HepG2 (cell line): ENCODE measurements around the gene ITGB3. TPM values are rescaled to one million over a fixed set of nuclear protein-coding genes. Genes with fewer than 3 reads are reported as not detected.

ENCODE experiments used
- ARNT ChIP-seq: fragments of 450-650 bp; IDR thresholded peaks from 2 replicates; pipeline ENCODE4 v1.6.1; 2017
- EHMT2 ChIP-seq: fragments of 200-600 bp; sonication (generic); IDR thresholded peaks from 2 replicates; pipeline ENCODE4 v1.7.0; 2017; ENCODE audit warnings: antibody characterized with exemption, low read depth, low read length, borderline replicate concordance
- FOXK1 ChIP-seq: sonication (generic); formaldehyde crosslinking; IDR thresholded peaks from 2 replicates; pipeline ENCODE4 v1.4.0; 2020; ENCODE audit warnings: low read depth, missing genetic modification reagents, borderline replicate concordance
- GATAD2A ChIP-seq: IDR thresholded peaks from 2 replicates; pipeline ENCODE4 v1.6.1; 2016
- IKZF4 ChIP-seq: sonication (generic); formaldehyde crosslinking; IDR thresholded peaks from 2 replicates; pipeline ENCODE4 v1.5.1; 2020; ENCODE audit warnings: borderline replicate concordance, mild to moderate bottlenecking, low read depth, missing genetic modification reagents; ENCODE audit errors: not compliant biosample characterization
- JUNB ChIP-seq: sonication (generic); formaldehyde crosslinking; IDR thresholded peaks from 2 replicates; pipeline ENCODE4 v1.8.0; 2022; ENCODE audit warnings: missing genetic modification reagents, mild to moderate bottlenecking, borderline replicate concordance
- KDM4B ChIP-seq: sonication (generic); formaldehyde crosslinking; IDR thresholded peaks from 2 replicates; pipeline ENCODE4 v1.4.0; 2020; ENCODE audit warnings: missing genetic modification reagents
- KLF6 ChIP-seq: IDR thresholded peaks from 2 replicates; pipeline ENCODE4 v1.8.0; 2016; ENCODE audit warnings: missing biosample characterization, missing genetic modification reagents
- MXD4 ChIP-seq: IDR thresholded peaks from 2 replicates; pipeline ENCODE4 v1.6.1; 2016; ENCODE audit warnings: mild to moderate bottlenecking, missing biosample characterization, missing genetic modification reagents
- PHF20 ChIP-seq: sonication (generic); formaldehyde crosslinking; IDR thresholded peaks from 2 replicates; pipeline ENCODE4 v1.5.0; 2020; ENCODE audit warnings: mild to moderate bottlenecking, missing genetic modification reagents
- PLRG1 ChIP-seq: fragments of 450-650 bp; conservative IDR thresholded peaks from 2 replicates; pipeline ENCODE4 v1.6.1; 2016
- RCOR2 ChIP-seq: IDR thresholded peaks from 2 replicates; pipeline ENCODE4 v1.6.1; 2016; ENCODE audit warnings: missing biosample characterization, missing genetic modification reagents
- TAF15 ChIP-seq: fragments of 200-400 bp; formaldehyde crosslinking; IDR thresholded peaks from one replicate; pipeline ENCODE4 v1.6.1; 2018; ENCODE audit warnings: mild to moderate bottlenecking, low read depth, low read length; ENCODE audit not compliant: poor library complexity, severe bottlenecking
- ZNF274 ChIP-seq: sonication (generic); formaldehyde crosslinking; IDR thresholded peaks from 2 replicates; pipeline ENCODE4 v1.5.1; 2020; ENCODE audit warnings: mild to moderate bottlenecking, missing genetic modification reagents
- ZNF441 ChIP-seq: sonication (generic); formaldehyde crosslinking; IDR thresholded peaks from 2 replicates; pipeline ENCODE4 v1.7.0; 2021; ENCODE audit warnings: missing genetic modification reagents, borderline replicate concordance
- ZNF550 ChIP-seq: sonication (generic); formaldehyde crosslinking; IDR thresholded peaks from 2 replicates; pipeline ENCODE4 v1.4.0; 2020; ENCODE audit warnings: mild to moderate bottlenecking, missing genetic modification reagents, borderline replicate concordance
- ZNF777 ChIP-seq: sonication (generic); formaldehyde crosslinking; IDR thresholded peaks from 2 replicates; pipeline ENCODE4 v1.4.0; 2020; ENCODE audit warnings: missing genetic modification reagents
- ZNF879 ChIP-seq: sonication (generic); formaldehyde crosslinking; IDR thresholded peaks from 2 replicates; pipeline ENCODE4 v1.8.1; 2023; ENCODE audit warnings: missing genetic modification reagents
- polyA plus RNA-seq, 8 experiments: library from polyadenylated mRNA; depleted of rRNA in 3 of 8; stranded (reverse) in 7 of 8; unstranded in 1 of 8; fragments of >200 nt; fragmentation: Illumina TruSeq in 4 of 8; extraction: Trizol in 4 of 8; gene quantifications; 2 replicates each; pipeline versions ENCODE4 v1.2.1 to v1.2.3, GENCODE V29; 2011 to 2016; ENCODE audit warnings: low read depth in 4 of 8, missing spikeins in 1 of 8, mixed read lengths in 1 of 8; ENCODE audit not compliant: insufficient read depth in 1 of 8
- total RNA-seq, 5 experiments: library from RNA; depleted of rRNA; stranded (reverse); fragments of >200 nt; fragmentation: Illumina TruSeq; extraction: Trizol; gene quantifications; 2 replicates each; pipeline ENCODE4 v1.2.3, GENCODE V29; 2016; ENCODE audit warnings: low read depth in 1 of 5
- TF ChIP-seq, protein P1 (sequence below): sonication (generic); formaldehyde crosslinking; conservative IDR thresholded peaks from 2 replicates; pipeline ENCODE4 v1.4.0; 2020; ENCODE audit warnings: missing genetic modification reagents
- TF ChIP-seq, protein P2 (sequence below): sonication (generic); formaldehyde crosslinking; IDR thresholded peaks from 2 replicates; pipeline ENCODE4 v1.4.0; 2020; ENCODE audit warnings: missing genetic modification reagents
- TF ChIP-seq, protein P3 (sequence below): IDR thresholded peaks from 2 replicates; pipeline ENCODE4 v1.6.1; 2018; ENCODE audit warnings: missing genetic modification reagents

Gene ITGB3
- total and polyA plus RNA-seq, 2 of the 13 experiments (the other 11 are each of a cell fraction or from before 2014, with no cell fraction given) = 0.09 to 0.31 TPM

DNA sequence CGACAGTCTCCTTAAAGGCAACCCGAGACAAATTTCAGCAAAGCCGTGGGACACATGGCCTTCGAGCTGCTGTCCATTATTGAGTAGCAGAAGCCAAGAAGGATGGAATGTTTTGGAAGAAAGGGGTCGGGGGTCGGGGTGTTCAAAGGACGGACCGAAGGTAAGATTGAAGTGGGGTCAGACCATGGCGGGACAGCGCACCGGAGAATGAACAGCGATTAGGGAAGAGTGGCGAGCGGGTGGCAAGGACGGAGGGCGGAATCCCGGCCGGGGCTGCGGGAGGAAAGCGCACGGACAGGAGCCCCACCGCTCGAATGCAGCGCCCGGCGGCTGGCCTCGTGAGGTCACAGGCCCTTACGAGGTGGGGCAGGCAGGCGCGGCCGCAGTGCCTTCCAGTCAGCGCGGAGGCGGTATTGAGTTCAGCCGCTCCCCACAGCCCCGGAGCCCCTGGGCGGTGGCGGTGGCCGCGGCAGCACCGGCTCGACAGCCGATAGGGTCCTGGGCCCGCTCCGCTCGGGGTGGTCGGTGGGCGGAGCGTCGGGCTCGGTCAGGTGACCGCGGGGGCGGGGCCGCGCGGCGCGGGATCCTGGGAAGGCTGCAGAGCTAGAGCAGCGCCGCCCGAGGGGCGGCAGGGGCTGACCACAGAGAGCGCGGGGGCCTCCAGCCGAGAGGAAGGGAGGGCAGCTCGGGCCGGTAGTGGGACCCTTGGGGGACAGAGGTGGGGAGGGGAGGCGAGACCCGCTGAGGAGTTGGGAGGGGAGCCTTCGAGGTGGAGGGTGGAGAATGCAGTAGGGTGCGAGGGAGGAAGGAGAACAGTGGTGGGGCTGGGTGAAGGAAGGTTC, 70.0 kb downstream of the ITGB3 start, which contains the start of gene EFCAB13 (continued):
- TF ChIP-seq, protein P1, sequence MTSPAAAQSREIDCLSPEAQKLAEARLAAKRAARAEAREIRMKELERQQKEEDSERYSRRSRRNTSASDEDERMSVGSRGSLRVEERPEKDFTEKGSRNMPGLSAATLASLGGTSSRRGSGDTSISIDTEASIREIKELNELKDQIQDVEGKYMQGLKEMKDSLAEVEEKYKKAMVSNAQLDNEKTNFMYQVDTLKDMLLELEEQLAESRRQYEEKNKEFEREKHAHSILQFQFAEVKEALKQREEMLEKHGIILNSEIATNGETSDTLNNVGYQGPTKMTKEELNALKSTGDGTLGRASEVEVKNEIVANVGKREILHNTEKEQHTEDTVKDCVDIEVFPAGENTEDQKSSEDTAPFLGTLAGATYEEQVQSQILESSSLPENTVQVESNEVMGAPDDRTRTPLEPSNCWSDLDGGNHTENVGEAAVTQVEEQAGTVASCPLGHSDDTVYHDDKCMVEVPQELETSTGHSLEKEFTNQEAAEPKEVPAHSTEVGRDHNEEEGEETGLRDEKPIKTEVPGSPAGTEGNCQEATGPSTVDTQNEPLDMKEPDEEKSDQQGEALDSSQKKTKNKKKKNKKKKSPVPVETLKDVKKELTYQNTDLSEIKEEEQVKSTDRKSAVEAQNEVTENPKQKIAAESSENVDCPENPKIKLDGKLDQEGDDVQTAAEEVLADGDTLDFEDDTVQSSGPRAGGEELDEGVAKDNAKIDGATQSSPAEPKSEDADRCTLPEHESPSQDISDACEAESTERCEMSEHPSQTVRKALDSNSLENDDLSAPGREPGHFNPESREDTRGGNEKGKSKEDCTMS (CRISPR knock-in tag) = no peak
- TF ChIP-seq, protein P2, sequence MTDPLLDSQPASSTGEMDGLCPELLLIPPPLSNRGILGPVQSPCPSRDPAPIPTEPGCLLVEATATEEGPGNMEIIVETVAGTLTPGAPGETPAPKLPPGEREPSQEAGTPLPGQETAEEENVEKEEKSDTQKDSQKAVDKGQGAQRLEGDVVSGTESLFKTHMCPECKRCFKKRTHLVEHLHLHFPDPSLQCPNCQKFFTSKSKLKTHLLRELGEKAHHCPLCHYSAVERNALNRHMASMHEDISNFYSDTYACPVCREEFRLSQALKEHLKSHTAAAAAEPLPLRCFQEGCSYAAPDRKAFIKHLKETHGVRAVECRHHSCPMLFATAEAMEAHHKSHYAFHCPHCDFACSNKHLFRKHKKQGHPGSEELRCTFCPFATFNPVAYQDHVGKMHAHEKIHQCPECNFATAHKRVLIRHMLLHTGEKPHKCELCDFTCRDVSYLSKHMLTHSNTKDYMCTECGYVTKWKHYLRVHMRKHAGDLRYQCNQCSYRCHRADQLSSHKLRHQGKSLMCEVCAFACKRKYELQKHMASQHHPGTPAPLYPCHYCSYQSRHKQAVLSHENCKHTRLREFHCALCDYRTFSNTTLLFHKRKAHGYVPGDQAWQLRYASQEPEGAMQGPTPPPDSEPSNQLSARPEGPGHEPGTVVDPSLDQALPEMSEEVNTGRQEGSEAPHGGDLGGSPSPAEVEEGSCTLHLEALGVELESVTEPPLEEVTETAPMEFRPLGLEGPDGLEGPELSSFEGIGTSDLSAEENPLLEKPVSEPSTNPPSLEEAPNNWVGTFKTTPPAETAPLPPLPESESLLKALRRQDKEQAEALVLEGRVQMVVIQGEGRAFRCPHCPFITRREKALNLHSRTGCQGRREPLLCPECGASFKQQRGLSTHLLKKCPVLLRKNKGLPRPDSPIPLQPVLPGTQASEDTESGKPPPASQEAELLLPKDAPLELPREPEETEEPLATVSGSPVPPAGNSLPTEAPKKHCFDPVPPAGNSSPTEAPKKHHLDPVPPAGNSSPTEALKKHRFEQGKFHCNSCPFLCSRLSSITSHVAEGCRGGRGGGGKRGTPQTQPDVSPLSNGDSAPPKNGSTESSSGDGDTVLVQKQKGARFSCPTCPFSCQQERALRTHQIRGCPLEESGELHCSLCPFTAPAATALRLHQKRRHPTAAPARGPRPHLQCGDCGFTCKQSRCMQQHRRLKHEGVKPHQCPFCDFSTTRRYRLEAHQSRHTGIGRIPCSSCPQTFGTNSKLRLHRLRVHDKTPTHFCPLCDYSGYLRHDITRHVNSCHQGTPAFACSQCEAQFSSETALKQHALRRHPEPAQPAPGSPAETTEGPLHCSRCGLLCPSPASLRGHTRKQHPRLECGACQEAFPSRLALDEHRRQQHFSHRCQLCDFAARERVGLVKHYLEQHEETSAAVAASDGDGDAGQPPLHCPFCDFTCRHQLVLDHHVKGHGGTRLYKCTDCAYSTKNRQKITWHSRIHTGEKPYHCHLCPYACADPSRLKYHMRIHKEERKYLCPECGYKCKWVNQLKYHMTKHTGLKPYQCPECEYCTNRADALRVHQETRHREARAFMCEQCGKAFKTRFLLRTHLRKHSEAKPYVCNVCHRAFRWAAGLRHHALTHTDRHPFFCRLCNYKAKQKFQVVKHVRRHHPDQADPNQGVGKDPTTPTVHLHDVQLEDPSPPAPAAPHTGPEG (CRISPR knock-in tag) = peak; percentile 90
- TF ChIP-seq ZNF879 (CRISPR knock-in tag) = no peak
- TF ChIP-seq PHF20 (CRISPR knock-in tag) = peak; percentile 81
- peak; percentile 98 for TF ChIP-seq ZNF274
- peak; percentile 68; the same call in 1 of the 2 replicates for TF ChIP-seq KDM4B (CRISPR knock-in tag)
- TF ChIP-seq RCOR2 (CRISPR knock-in tag) = no peak
- peak; percentile 98 for TF ChIP-seq KLF6 (CRISPR knock-in tag)
- TF ChIP-seq ARNT = no peak
- TF ChIP-seq ZNF441 (CRISPR knock-in tag) = peak; percentile 88
- TF ChIP-seq, protein P3, sequence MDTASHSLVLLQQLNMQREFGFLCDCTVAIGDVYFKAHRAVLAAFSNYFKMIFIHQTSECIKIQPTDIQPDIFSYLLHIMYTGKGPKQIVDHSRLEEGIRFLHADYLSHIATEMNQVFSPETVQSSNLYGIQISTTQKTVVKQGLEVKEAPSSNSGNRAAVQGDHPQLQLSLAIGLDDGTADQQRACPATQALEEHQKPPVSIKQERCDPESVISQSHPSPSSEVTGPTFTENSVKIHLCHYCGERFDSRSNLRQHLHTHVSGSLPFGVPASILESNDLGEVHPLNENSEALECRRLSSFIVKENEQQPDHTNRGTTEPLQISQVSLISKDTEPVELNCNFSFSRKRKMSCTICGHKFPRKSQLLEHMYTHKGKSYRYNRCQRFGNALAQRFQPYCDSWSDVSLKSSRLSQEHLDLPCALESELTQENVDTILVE (CRISPR knock-in tag) = peak; percentile 79; the same call in 1 of the 2 replicates
- TF ChIP-seq JUNB = peak; percentile 68
- peak; percentile 88; the same call in 1 of the 2 replicates for TF ChIP-seq ZNF550 (CRISPR knock-in tag)
- no peak for TF ChIP-seq PLRG1
- TF ChIP-seq TAF15 = peak; percentile 82
- TF ChIP-seq FOXK1 (CRISPR knock-in tag) = peak; percentile 52; the same call in 1 of the 2 replicates
- 0 out of 2 replicates have a peak, but pooled peaks have one; percentile 36 for TF ChIP-seq GATAD2A
- TF ChIP-seq MXD4 (CRISPR knock-in tag) = peak; percentile 84; the same call in 1 of the 2 replicates
- TF ChIP-seq EHMT2 = no peak
- TF ChIP-seq ZNF777 (CRISPR knock-in tag) = peak; percentile 95
- peak; percentile 83 for TF ChIP-seq IKZF4 (CRISPR knock-in tag)
